GM12875 (cell line): ENCODE measurements around the gene SGSM2.

ENCODE experiments used
- H3K4me3 ChIP-seq: one replicate; pipeline ENCODE4 v1.5.1; 2011; ENCODE audit warnings: low read depth, low read length, control low read depth
- CTCF ChIP-seq: IDR thresholded peaks from 2 replicates; pipeline ENCODE4 v1.5.1; 2011; ENCODE audit warnings: low read depth, mild to moderate bottlenecking, control low read depth, inconsistent platforms, low read length, moderate library complexity, borderline replicate concordance; ENCODE audit not compliant: insufficient read depth

SGSM2 gene

GRCh38 chr17:2351269-2351668, 14.0 kb downstream of the SGSM2 start:
- H3K4me3 ChIP-seq, result no peak overlapping the region
- no peak for TF ChIP-seq CTCF

DNA sequence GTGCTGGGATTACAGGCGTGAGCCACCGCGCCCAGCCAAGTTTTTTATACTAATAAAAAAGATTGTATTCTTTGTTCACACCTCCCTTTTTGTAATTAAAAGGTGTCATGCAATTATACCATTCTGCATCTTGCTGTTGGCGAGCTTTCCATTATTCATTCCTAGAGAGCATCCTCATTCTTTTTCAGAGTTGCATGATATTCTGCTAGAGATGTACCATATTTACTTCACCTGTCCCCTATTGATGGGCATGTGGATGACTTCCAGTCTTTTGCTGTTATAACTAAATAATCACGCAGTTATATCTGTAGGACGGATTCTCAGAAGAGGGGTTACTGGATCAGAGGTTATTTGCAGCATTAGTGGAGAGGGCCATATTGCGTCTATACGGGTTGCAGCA, 17.0 kb downstream of the SGSM2 start:
- H3K4me3 ChIP-seq, result no peak overlapping the region
- no peak for TF ChIP-seq CTCF

- TF ChIP-seq CTCF, result no peak
- H3K4me3 ChIP-seq, result no peak overlapping the region
Measured at GRCh38 chr17:2357237-2357636, 19.9 kb downstream of the SGSM2 start.

DNA sequence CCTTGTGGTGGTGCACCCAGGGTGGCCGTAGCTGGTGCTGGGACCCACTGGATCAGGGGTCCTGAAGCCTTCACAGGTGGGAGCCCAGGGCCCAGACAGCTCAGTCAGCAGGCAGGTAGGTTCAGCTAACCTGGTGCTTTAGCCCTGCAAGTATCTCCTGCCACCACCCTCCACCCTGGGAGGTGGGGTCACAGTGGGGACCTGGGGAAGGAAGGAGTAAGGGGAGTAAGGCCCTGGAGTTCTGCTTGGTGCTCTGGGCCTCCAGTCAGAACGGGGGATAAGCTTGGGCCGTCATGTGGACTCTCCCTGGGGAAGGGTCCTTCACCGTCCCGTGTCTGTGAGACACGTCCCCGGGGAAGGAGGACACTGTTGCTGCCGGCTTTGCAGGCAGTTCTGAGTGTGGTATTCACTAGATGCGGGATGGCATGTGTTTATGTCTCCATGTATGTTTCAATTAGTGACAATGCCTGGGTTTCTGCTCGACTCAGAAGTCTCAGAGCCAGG, 20.7 kb downstream of the SGSM2 start:
- no peak for TF ChIP-seq CTCF
- no peak overlapping the region for H3K4me3 ChIP-seq

GRCh38 chr17:2361010-2361760, 23.9 kb downstream of the SGSM2 start:
- no peak overlapping the region for H3K4me3 ChIP-seq
- TF ChIP-seq CTCF, result no peak

GRCh38 chr17:2362016-2362415, 24.7 kb downstream of the SGSM2 start:
- H3K4me3 ChIP-seq, result no peak overlapping the region
- no peak for TF ChIP-seq CTCF

DNA sequence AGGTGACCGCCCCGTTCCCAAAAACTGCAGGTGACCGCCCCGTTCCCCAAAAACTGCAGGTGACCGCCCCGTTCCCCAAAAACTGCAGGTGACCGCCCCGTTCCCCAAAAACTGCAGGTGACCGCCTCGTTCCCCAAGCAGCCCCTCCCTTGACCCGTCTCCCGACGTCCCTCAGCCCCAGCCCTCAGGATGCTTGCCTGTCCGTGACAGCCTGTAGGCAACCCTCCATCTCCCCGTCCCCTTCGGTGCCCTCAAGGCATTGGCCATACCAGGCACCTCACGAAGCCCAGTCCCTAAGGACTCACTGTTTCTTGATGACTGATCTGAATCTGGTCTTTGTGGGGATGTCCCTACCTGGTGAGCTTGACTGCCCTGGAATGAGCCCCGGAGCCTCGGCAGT, 25.1 kb downstream of the SGSM2 start:
- no peak for TF ChIP-seq CTCF
- H3K4me3 ChIP-seq, result no peak overlapping the region
